Osteocyte (in vitro differentiated cells): Measurements from ENCODE around the gene BAG1. TPM values are rescaled to one million over a fixed set of nuclear protein-coding genes. Genes with fewer than 3 reads are reported as not detected.

ENCODE experiments used
- DNase-seq: peaks from one replicate; pipeline ENCODE4 v3.0.0; 2021; ENCODE audit warnings: mixed read lengths; ENCODE audit not compliant: unreplicated experiment; ENCODE audit errors: extremely low spot score
- H3K27ac Mint-ChIP-seq: one replicate; pipeline ENCODE4 v1.8.0; 2021; ENCODE audit warnings: mild to moderate bottlenecking, mixed read lengths; ENCODE audit not compliant: unreplicated experiment
- H3K27me3 Mint-ChIP-seq: one replicate; pipeline ENCODE4 v1.8.0; 2021; ENCODE audit warnings: mixed read lengths; ENCODE audit not compliant: unreplicated experiment
- H3K36me3 Mint-ChIP-seq: one replicate; pipeline ENCODE4 v1.8.0; 2021; ENCODE audit warnings: mixed read lengths; ENCODE audit not compliant: unreplicated experiment
- H3K4me1 Mint-ChIP-seq: one replicate; pipeline ENCODE4 v1.8.0; 2021; ENCODE audit warnings: mixed read lengths; ENCODE audit not compliant: unreplicated experiment
- H3K4me3 Mint-ChIP-seq: one replicate; pipeline ENCODE4 v1.8.0; 2021; ENCODE audit warnings: mild to moderate bottlenecking, moderate library complexity, mixed read lengths; ENCODE audit not compliant: unreplicated experiment
- H3K9me3 Mint-ChIP-seq: one replicate; pipeline ENCODE4 v1.8.0; 2021; ENCODE audit warnings: mixed read lengths; ENCODE audit not compliant: unreplicated experiment
- total RNA-seq: library from RNA; stranded (reverse); gene quantifications from 2 replicates; pipeline ENCODE4 v1.2.1, GENCODE V29; 2021
- TF ChIP-seq, protein P1 (sequence below): fragments of 200-600 bp; sonication (generic); IDR thresholded peaks from 2 replicates; pipeline ENCODE4 v1.5.0; 2021; ENCODE audit warnings: antibody characterized with exemption, mild to moderate bottlenecking, moderate library complexity

Gene BAG1
- total RNA-seq, 1 donor from 2014 or later, result 73.9 TPM

DNA sequence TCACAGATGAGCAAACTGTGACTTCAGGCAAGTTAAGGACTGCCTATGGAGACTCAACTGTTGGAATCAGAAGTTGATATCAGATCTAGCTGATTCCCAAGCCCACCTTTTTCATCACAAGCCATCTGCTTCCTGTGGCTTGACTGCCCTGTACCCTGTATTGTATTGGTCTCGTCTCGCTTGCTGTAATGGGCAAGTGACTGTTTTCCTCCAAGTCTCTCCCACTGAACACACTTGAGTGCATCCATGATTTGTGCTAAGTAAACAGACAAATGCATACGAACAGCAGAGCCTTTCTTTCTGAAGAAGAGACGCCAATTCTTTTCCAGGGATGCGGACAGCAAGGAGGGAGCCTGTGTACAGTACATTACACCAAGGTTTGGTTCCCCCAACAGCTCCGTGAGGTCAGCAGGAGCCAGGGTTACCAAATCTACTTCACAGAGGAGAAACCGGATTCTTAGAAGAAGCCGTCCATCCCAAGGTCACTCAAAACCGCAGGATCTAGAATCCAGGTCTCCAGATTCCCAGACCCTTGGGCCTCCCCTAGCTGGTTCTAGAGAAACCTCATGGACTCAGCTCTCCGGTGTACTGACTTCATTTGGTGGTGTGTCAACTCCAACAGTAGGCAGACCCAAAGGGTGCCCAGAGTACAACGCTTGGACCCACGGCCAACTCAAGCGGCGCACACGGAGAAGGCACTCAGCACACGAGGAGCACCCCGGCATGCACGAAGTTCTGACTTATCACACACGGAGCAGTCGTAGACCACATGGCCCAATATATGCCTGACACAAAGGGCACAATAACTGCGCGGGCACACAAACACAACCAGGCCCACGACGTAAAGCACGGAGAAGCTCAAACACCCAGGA, 1.1 kb downstream of the BAG1 start:
- DNase-seq, result no peak
- Mint-ChIP-seq H3K9me3 (no peaks in the 10 kb centered on the region), H3K36me3 (peaks cover 35% of the 10 kb centered on the region), H3K27ac (peak overlapping the region; percentile 79), H3K4me3 (peak overlapping the region; percentile 85), H3K27me3 (no peaks in the 10 kb centered on the region), H3K4me1 (peaks cover 26% of the 10 kb centered on the region)
- TF ChIP-seq, protein P1, sequence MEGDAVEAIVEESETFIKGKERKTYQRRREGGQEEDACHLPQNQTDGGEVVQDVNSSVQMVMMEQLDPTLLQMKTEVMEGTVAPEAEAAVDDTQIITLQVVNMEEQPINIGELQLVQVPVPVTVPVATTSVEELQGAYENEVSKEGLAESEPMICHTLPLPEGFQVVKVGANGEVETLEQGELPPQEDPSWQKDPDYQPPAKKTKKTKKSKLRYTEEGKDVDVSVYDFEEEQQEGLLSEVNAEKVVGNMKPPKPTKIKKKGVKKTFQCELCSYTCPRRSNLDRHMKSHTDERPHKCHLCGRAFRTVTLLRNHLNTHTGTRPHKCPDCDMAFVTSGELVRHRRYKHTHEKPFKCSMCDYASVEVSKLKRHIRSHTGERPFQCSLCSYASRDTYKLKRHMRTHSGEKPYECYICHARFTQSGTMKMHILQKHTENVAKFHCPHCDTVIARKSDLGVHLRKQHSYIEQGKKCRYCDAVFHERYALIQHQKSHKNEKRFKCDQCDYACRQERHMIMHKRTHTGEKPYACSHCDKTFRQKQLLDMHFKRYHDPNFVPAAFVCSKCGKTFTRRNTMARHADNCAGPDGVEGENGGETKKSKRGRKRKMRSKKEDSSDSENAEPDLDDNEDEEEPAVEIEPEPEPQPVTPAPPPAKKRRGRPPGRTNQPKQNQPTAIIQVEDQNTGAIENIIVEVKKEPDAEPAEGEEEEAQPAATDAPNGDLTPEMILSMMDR, result no peak

DNA sequence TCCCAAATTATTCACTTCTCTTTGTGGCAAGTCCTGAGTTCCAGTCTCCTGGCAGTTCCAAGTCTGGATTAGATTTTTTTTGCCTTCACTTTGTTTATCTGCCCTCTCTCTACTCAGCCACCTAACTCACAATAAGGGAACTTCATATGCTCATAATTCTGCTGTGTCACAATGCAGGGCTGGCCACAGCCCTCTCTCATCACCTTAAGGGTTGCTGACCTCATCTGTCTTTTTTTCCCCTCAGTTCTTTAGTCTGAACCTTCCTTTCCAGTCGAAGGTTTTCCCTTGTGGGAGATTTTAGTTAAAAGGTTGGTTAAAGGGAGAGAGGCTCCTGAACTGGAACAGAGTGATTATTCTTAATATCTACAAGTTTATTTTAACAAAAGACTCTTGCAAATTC, 4.1 kb downstream of the BAG1 start:
- Mint-ChIP-seq H3K27ac (no peak overlapping the region), H3K4me3 (no peak overlapping the region), H3K4me1 (peaks cover 14% of the 10 kb centered on the region), H3K27me3 (no peaks in the 10 kb centered on the region), H3K9me3 (no peaks in the 10 kb centered on the region), H3K36me3 (peaks cover 40% of the 10 kb centered on the region)
- DNase-seq, result no peak
- TF ChIP-seq, protein P1, result no peak

DNA sequence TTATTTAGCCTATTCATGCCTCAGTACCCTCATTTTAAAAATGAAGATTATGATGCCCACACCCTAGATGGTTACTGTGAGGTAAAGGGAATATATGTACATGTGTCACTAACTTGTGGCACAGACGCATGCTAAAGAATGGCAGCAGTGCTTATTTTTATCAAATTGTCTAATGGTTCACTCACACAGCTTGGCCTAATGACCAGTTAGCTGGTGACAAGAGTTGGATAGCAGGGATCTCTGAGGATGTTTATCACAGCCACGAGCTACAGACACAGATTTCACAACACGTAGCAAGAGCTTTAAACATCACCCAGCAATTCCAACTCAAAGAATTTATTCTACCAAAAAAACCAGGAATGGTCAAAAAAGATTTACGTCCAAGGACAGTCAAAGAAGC, 7.2 kb downstream of the BAG1 start:
- no peaks in the 10 kb centered on the region for H3K4me1 Mint-ChIP-seq
- no peaks in the 10 kb centered on the region for H3K27me3 Mint-ChIP-seq
- no peak overlapping the region for H3K27ac Mint-ChIP-seq
- H3K4me3 Mint-ChIP-seq, result no peak overlapping the region
- peaks cover 61% of the 10 kb centered on the region for H3K36me3 Mint-ChIP-seq
- DNase-seq, result no peak
- no peaks in the 10 kb centered on the region for H3K9me3 Mint-ChIP-seq
- TF ChIP-seq, protein P1, result no peak

DNA sequence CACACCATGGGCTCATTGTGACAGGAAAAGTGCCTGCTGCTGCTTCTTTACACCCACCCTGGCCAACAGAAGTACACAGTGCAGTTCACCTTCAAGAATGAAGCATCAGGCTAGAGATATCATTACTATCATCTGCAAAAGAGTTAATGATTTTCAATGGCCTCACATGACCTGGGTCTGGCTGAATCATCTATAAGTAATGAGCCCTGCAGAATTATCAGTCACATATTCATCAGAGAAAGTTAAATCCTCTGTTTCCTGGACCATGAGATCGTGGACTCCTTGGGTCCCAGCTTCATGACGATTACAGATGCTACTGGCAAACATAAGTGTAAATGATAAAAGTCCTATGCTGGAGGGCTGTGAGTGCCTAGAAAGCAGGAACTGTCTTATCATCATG, 8.3 kb downstream of the BAG1 start:
- no peak for DNase-seq
- TF ChIP-seq, protein P1, result no peak
- Mint-ChIP-seq H3K27ac (no peak overlapping the region), H3K27me3 (no peaks in the 10 kb centered on the region), H3K9me3 (no peaks in the 10 kb centered on the region), H3K4me1 (no peaks in the 10 kb centered on the region), H3K36me3 (peaks cover 56% of the 10 kb centered on the region), H3K4me3 (no peak overlapping the region)

DNA sequence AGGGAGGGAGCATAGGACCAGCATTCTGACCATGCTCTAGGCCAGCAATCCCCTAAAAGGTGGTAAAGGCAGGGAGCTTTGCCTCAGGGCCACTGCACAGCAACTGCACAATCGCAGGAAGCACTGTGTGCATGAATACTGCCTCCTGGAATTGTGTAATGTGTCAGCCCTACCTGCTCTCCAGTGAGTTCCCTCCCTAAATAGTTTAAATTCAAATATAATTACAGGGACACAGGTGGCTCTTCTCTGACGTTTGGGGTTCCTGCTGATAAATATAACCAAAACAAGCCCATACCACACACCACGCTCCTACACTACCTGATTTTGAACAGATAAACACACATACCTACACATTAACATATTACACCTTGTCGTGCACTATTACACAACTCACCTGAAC, 9.0 kb downstream of the BAG1 start:
- Mint-ChIP-seq H3K4me1 (no peaks in the 10 kb centered on the region), H3K27ac (no peak overlapping the region), H3K9me3 (no peaks in the 10 kb centered on the region), H3K27me3 (no peaks in the 10 kb centered on the region), H3K4me3 (no peak overlapping the region), H3K36me3 (peaks cover 49% of the 10 kb centered on the region)
- no peak for DNase-seq
- TF ChIP-seq, protein P1, result no peak
